ENCODE data around the gene ABCA6.
"Not testable (repeated sequence)": the region's sequence is repeated elsewhere in the genome, so short reads cannot be mapped to it uniquely, and the experiment has no call there.

Gene ABCA6

GRCh38 chr17:69142175-69142802 lies 594 bp upstream of the ABCA6 start:
- no peak for DNase-seq

- DNase-seq: no peak
These were observed 7.6 kb downstream of the ABCA6 start for GRCh38 chr17:69134112-69134511.

GRCh38 chr17:69130627-69131296 lies 10.9 kb downstream of the ABCA6 start:
- no peak for DNase-seq

GRCh38 chr17:69123626-69124025 lies 18.1 kb downstream of the ABCA6 start:
- no peak for DNase-seq

GRCh38 chr17:69122065-69122464 lies 19.6 kb downstream of the ABCA6 start:
- DNase-seq: no peak

- no peak for DNase-seq
These were observed 23.6 kb downstream of the ABCA6 start for GRCh38 chr17:69117855-69118784.

- DNase-seq: no peak
These were observed 29.9 kb downstream of the ABCA6 start for GRCh38 chr17:69111794-69112193.

GRCh38 chr17:69105907-69106730 lies 35.6 kb downstream of the ABCA6 start:
- no peak for DNase-seq

- no peak for DNase-seq
These were observed 38.0 kb downstream of the ABCA6 start for GRCh38 chr17:69103557-69104233.

GRCh38 chr17:69098625-69099024 lies 43.1 kb downstream of the ABCA6 start:
- no peak for DNase-seq

- no peak for DNase-seq
These were observed 45.2 kb downstream of the ABCA6 start for GRCh38 chr17:69096541-69096940.

GRCh38 chr17:69093995-69094394 lies 47.7 kb downstream of the ABCA6 start:
- no peak for DNase-seq

GRCh38 chr17:69093279-69093789 lies 48.4 kb downstream of the ABCA6 start:
- no peak for DNase-seq

GRCh38 chr17:69090365-69090764 lies 51.3 kb downstream of the ABCA6 start:
- DNase-seq: no peak

- no peak for DNase-seq
These were observed 53.0 kb downstream of the ABCA6 start for GRCh38 chr17:69088643-69089200.

- DNase-seq: no peak
These were observed 55.1 kb downstream of the ABCA6 start for GRCh38 chr17:69086641-69087040.

- DNase-seq: no peak
These were observed 56.8 kb downstream of the ABCA6 start for GRCh38 chr17:69084911-69085310.

- DNase-seq: no peak
These were observed 59.0 kb downstream of the ABCA6 start for GRCh38 chr17:69082696-69083095.

- DNase-seq: no peak
These were observed 62.8 kb downstream of the ABCA6 start for GRCh38 chr17:69078864-69079263.

- no peak for DNase-seq
These were observed 65.9 kb downstream of the ABCA6 start for GRCh38 chr17:69075823-69076222.

GRCh38 chr17:69073392-69073791 lies 68.3 kb downstream of the ABCA6 start:
- not testable (repeated sequence) for DNase-seq

Measured in T-helper 2 cell (primary cell).